ENCODE results near the gene STK32C. TPM values are rescaled to one million over a fixed set of nuclear protein-coding genes. Genes with fewer than 3 reads are reported as not detected.

STK32C gene
- total RNA-seq, 1 experiment from 2014 or later = 16.5 TPM

DNA sequence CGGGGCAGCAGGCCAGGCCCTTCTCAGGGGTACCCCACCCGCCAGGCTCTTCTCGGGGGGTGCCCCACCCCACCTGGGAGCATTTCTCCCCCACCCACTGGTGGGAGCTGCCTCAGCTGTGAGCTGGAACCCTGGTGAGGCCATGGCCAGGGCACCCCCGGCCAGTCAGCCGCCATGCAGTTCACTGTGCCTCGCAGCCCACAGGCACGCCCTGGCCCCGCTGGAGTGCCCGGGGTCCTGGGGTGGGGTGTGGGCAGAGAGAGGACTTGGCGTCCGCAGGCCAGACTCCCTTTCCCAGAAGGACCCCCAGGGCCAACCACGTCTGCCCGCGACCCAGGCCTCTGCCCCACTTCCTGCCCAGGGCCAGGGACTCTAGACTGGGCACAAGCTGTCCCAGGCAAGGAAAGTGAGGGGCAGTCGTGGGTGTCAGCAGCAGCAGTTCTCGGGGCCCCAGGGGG lies 107.9 kb downstream of the STK32C start:
- ChIA-PET POLR2A (ENCODE audit: low non-redundant PET) (no interaction called here), CTCF (no interaction called here)
- Histone ChIP-seq H3K4me3 (ENCODE audit: low read depth, low read length, poor library complexity, severe bottlenecking) (no peak overlapping the region), H3K9me3 (ENCODE audit: low read depth, low read length, poor library complexity, severe bottlenecking) (no peaks in the 10 kb centered on the region), H3K4me1 (ENCODE audit: insufficient read depth, low read length, poor library complexity, severe bottlenecking) (no peaks in the 10 kb centered on the region), H3K27ac (ENCODE audit: low read depth, low read length, poor library complexity, severe bottlenecking) (no peak overlapping the region), H3K36me3 (ENCODE audit: insufficient read depth, low read length, poor library complexity, severe bottlenecking) (no peaks in the 10 kb centered on the region), H3K27me3 (replicated peaks; ENCODE audit: insufficient read depth, low read depth, low read length, poor library complexity) (no peaks in the 10 kb centered on the region)
- no peak for TF ChIP-seq EZH2 (IDR thresholded peaks at IDR 0.05; ENCODE audit: borderline replicate concordance, low read depth, low read length, poor library complexity, severe bottlenecking)
- TF ChIP-seq CTCF (conservative IDR thresholded peaks at IDR 0.05; ENCODE audit: low read depth, low read length) = no peak
- intact Hi-C loops (cut with micrococcal nuclease; ENCODE audit: unreplicated experiment) = no loop called here
- no peak for DNase-seq (ENCODE audit: low spot score)
- no TSS peak for BruUV-seq (replicated peaks)

GRCh38 chr10:132199268-132199853 lies 108.4 kb downstream of the STK32C start:
- Histone ChIP-seq H3K36me3 (ENCODE audit: insufficient read depth, low read length, poor library complexity, severe bottlenecking) (no peaks in the 10 kb centered on the region), H3K27me3 (replicated peaks; ENCODE audit: insufficient read depth, low read depth, low read length, poor library complexity) (no peaks in the 10 kb centered on the region), H3K4me1 (ENCODE audit: insufficient read depth, low read length, poor library complexity, severe bottlenecking) (no peaks in the 10 kb centered on the region), H3K9me3 (ENCODE audit: low read depth, low read length, poor library complexity, severe bottlenecking) (no peaks in the 10 kb centered on the region), H3K27ac (ENCODE audit: low read depth, low read length, poor library complexity, severe bottlenecking) (no peak overlapping the region), H3K4me3 (ENCODE audit: low read depth, low read length, poor library complexity, severe bottlenecking) (no peak overlapping the region)
- BruUV-seq (replicated peaks) = no TSS peak
- ChIA-PET POLR2A (ENCODE audit: low non-redundant PET) (no interaction called here), CTCF (no interaction called here)
- no peak for TF ChIP-seq CTCF (conservative IDR thresholded peaks at IDR 0.05; ENCODE audit: low read depth, low read length)
- intact Hi-C loops (cut with micrococcal nuclease; ENCODE audit: unreplicated experiment) = no loop called here
- DNase-seq (ENCODE audit: low spot score) = no peak

DNA sequence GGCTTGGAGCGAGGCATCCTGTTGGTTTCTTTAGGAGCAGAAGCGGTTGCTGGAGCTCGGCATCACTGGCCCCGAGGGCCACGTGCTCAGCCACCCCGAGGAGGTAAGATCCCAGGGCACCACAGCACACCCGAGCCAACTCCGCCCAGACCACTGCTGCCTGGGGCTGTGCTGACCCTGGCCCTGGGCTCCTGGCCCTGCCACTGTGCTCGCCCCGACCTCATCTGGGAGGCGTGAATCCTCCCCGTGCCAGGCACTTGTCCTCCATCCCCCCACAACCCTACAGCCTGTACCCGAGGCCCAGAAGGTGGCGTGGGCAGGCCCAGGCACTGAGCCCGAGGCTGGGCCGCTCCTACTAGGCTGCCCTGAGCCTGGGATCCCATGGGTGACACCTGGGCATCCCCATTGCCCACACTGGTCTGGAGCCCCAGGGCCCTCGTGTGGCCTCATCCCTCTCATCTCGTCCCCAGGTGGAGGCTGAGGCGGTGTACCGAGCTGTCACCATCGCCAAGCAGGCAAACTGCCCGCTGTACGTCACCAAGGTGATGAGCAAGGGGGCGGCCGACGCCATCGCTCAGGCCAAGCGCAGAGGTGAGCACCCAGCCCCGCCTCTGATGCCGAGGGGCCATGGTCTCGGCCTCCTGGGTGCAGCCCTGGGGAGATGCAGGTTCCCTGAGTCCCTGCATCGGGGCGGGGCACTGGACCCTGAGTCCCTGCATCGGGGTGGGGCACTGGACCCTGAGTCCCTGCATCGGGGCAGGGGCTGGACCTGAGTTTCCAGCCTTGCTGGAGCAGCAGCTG lies 109.2 kb downstream of the STK32C start:
- no TSS peak for BruUV-seq (replicated peaks)
- intact Hi-C loops (cut with micrococcal nuclease; ENCODE audit: unreplicated experiment) = no loop called here
- DNase-seq (ENCODE audit: low spot score) = no peak
- no peaks in the 10 kb centered on the region for H3K27me3 ChIP-seq (replicated peaks; ENCODE audit: insufficient read depth, low read depth, low read length, poor library complexity)
- H3K36me3 ChIP-seq (ENCODE audit: insufficient read depth, low read length, poor library complexity, severe bottlenecking) = no peaks in the 10 kb centered on the region
- H3K4me1 ChIP-seq (ENCODE audit: insufficient read depth, low read length, poor library complexity, severe bottlenecking) = no peaks in the 10 kb centered on the region
- H3K4me3 ChIP-seq (ENCODE audit: low read depth, low read length, poor library complexity, severe bottlenecking) = no peak overlapping the region
- H3K9me3 ChIP-seq (ENCODE audit: low read depth, low read length, poor library complexity, severe bottlenecking) = no peaks in the 10 kb centered on the region
- CTCF ChIA-PET = no interaction called here
- no peak for TF ChIP-seq EZH2 (IDR thresholded peaks at IDR 0.05; ENCODE audit: borderline replicate concordance, low read depth, low read length, poor library complexity, severe bottlenecking)
- TF ChIP-seq CTCF (conservative IDR thresholded peaks at IDR 0.05; ENCODE audit: low read depth, low read length) = no peak
- no peak overlapping the region for H3K27ac ChIP-seq (ENCODE audit: low read depth, low read length, poor library complexity, severe bottlenecking)
- POLR2A ChIA-PET (ENCODE audit: low non-redundant PET) = no interaction called here

Data from A673 (cell line).